HepG2 (cell line): ENCODE data around the gene C20orf204. TPM values are rescaled to one million over a fixed set of nuclear protein-coding genes. Genes with fewer than 3 reads are reported as not detected.

Experiments used
- ATAC-seq: fragments of 200-7000 bp; cut with Tn5 transposase; 3 replicates; pipeline ENCODE4 v1.9.1; 2020; ENCODE audit warnings: mild to moderate bottlenecking, moderate library complexity
- BruUV-seq: library from RNA; stranded (reverse); fragments of 400-500 nt; replicated peaks from 2 replicates; lab custom pipeline; 2021; lab: Mats Ljungman, UMichigan
- CTCF ChIA-PET: fragments of 300-600 bp; formaldehyde crosslinking; extraction: SDS; loops from one replicate; lab custom pipeline; 2021; ENCODE audit warnings: low total read pairs, inconsistent platforms, low intra/inter-chr PET ratio; lab: Yijun Ruan, JAX
- POLR2A ChIA-PET: fragments of 350-600 bp; sonication (Branson Sonifier 250); formaldehyde crosslinking; loops from one replicate; lab custom pipeline; 2020; ENCODE audit warnings: antibody characterized with exemption, inconsistent platforms; lab: Yijun Ruan, JAX
- DNase-seq: peaks from one replicate; pipeline ENCODE4 v3.0.0-alpha.2; 2015; ENCODE audit warnings: low spot score
- FAIRE-seq: peaks from 3 replicates; lab custom pipeline; 2011; peaks lifted over from hg19 to GRCh38; lab: Jason Lieb, UNC
- H2AFZ ChIP-seq: one replicate; pipeline ENCODE4 v1.6.1; 2011; ENCODE audit warnings: low read length, inconsistent platforms
- H3K27ac ChIP-seq: fragments of 300-600 bp; 3 replicates; pipeline ENCODE4 v1.8.0; 2011; ENCODE audit warnings: mixed run types, mild to moderate bottlenecking, mixed read lengths, low read length, inconsistent platforms; ENCODE audit not compliant: insufficient read depth; ENCODE audit errors: extremely low read length
- H3K27me3 ChIP-seq, 2 experiments: fragments of 200-600 bp in 1 of 2; 2 replicates in 1 of 2; 3 replicates in 1 of 2; pipeline versions ENCODE4 v1.6.0 to v1.8.0; 2011; ENCODE audit warnings: low read length in 2 of 2, mild to moderate bottlenecking in 2 of 2, moderate library complexity in 2 of 2, inconsistent platforms in 1 of 2; ENCODE audit not compliant: insufficient read depth in 2 of 2, control insufficient read depth in 1 of 2
- H3K36me3 ChIP-seq, 2 experiments: fragments of 200-600 bp in 1 of 2; replicated peaks in 1 of 2; 2 replicates in 1 of 2; 3 replicates in 1 of 2; pipeline versions ENCODE4 v1.5.1 to v1.8.0; 2011; ENCODE audit warnings: low read length in 2 of 2, inconsistent platforms in 1 of 2; ENCODE audit not compliant: insufficient read depth in 2 of 2, control insufficient read depth in 1 of 2
- H3K4me1 ChIP-seq: 2 replicates; pipeline ENCODE4 v1.5.1; 2012; ENCODE audit warnings: low read length, inconsistent platforms; ENCODE audit not compliant: insufficient read depth
- H3K4me2 ChIP-seq: 2 replicates; pipeline ENCODE4 v1.6.0; 2011; ENCODE audit warnings: low read depth, low read length, inconsistent platforms
- H3K4me3 ChIP-seq, 3 experiments: fragments of 200-600 bp in 1 of 3; sonication (generic), shearing (Covaris generic) in 1 of 3; replicated peaks in 1 of 3; 2 replicates each; pipeline ENCODE4 v1.5.1; 2011 to 2016; ENCODE audit warnings: low read length in 3 of 3, inconsistent platforms in 2 of 3, low read depth in 2 of 3, mild to moderate bottlenecking in 2 of 3, control low read depth in 1 of 3, mixed read lengths in 1 of 3; ENCODE audit not compliant: insufficient read depth in 1 of 3
- H3K79me2 ChIP-seq: one replicate; pipeline ENCODE4 v1.6.1; 2011; ENCODE audit warnings: low read length, inconsistent platforms; ENCODE audit not compliant: insufficient read depth
- H3K9ac ChIP-seq: 2 replicates; pipeline ENCODE4 v1.6.0; 2011; ENCODE audit warnings: mild to moderate bottlenecking, low read depth, low read length, inconsistent platforms; ENCODE audit not compliant: insufficient read depth
- H3K9me3 ChIP-seq: 2 replicates; pipeline ENCODE4 v1.5.1; 2012; ENCODE audit warnings: mild to moderate bottlenecking, low read length
- H4K20me1 ChIP-seq: 2 replicates; pipeline ENCODE4 v1.6.0; 2011; ENCODE audit warnings: inconsistent platforms, mild to moderate bottlenecking, low read length, moderate library complexity; ENCODE audit not compliant: insufficient read depth
- AGO1 ChIP-seq: fragments of 200-400 bp; formaldehyde crosslinking; IDR thresholded peaks from 2 replicates; pipeline ENCODE4 v1.6.1; 2017; ENCODE audit warnings: mild to moderate bottlenecking, low read depth, low read length, moderate library complexity; ENCODE audit not compliant: poor library complexity, severe bottlenecking
- AKAP8 ChIP-seq: sonication (generic); formaldehyde crosslinking; IDR thresholded peaks from 2 replicates; pipeline ENCODE4 v1.5.1; 2020; ENCODE audit warnings: mild to moderate bottlenecking, missing genetic modification reagents
- ATF7 ChIP-seq, 2 experiments: fragments of 450-650 bp in 1 of 2; sonication (generic) in 1 of 2; formaldehyde crosslinking in 1 of 2; IDR thresholded peaks; 2 replicates each; pipeline versions ENCODE4 v1.4.0 to v1.6.1; 2016 to 2020; ENCODE audit warnings: antibody characterized with exemption in 1 of 2, mild to moderate bottlenecking in 1 of 2, missing genetic modification reagents in 1 of 2
- CENPT ChIP-seq: sonication (generic); formaldehyde crosslinking; IDR thresholded peaks from 2 replicates; pipeline ENCODE4 v1.8.0; 2022; ENCODE audit warnings: low read depth, mild to moderate bottlenecking, moderate library complexity, missing genetic modification reagents
- DR1 ChIP-seq: sonication (generic); formaldehyde crosslinking; IDR thresholded peaks from 2 replicates; pipeline ENCODE4 v1.8.0; 2021; ENCODE audit warnings: mild to moderate bottlenecking, missing genetic modification reagents, inconsistent platforms
- ELK4 ChIP-seq: sonication (generic); formaldehyde crosslinking; IDR thresholded peaks from 2 replicates; pipeline ENCODE4 v1.9.0; 2021; ENCODE audit warnings: missing genetic modification reagents, borderline replicate concordance
- HCFC1 ChIP-seq: fragments of 150-350 bp; IDR thresholded peaks from 2 replicates; pipeline ENCODE4 v1.6.1; 2014; ENCODE audit warnings: low read depth, low read length
- HOXA3 ChIP-seq: sonication (generic); formaldehyde crosslinking; IDR thresholded peaks from 2 replicates; pipeline ENCODE4 v1.5.0; 2020; ENCODE audit warnings: missing genetic modification reagents
- MTA1 ChIP-seq: sonication (generic); formaldehyde crosslinking; IDR thresholded peaks from 2 replicates; pipeline ENCODE4 v1.4.0; 2020; ENCODE audit warnings: missing genetic modification reagents, mild to moderate bottlenecking, borderline replicate concordance
- NONO ChIP-seq, 2 experiments: fragments of 450-650 bp in 1 of 2; sonication (generic) in 1 of 2; formaldehyde crosslinking in 1 of 2; IDR thresholded peaks in 1 of 2; conservative IDR thresholded peaks in 1 of 2; 2 replicates each; pipeline versions ENCODE4 v1.6.1 to v1.8.0; 2017 to 2022; ENCODE audit warnings: mild to moderate bottlenecking in 1 of 2, missing genetic modification reagents in 1 of 2, moderate library complexity in 1 of 2
- SRSF1 ChIP-seq: fragments of 200-400 bp; formaldehyde crosslinking; optimal IDR thresholded peaks from 2 replicates; pipeline ENCODE3; 2017; ENCODE audit warnings: mild to moderate bottlenecking, low read depth, low read length, moderate library complexity
- TERF1 ChIP-seq: sonication (generic); formaldehyde crosslinking; IDR thresholded peaks from 2 replicates; pipeline ENCODE4 v1.8.0; 2022; ENCODE audit warnings: mild to moderate bottlenecking, missing genetic modification reagents, moderate library complexity
- TOPORS ChIP-seq: sonication (generic); formaldehyde crosslinking; IDR thresholded peaks from 2 replicates; pipeline ENCODE4 v1.8.0; 2023; ENCODE audit warnings: mild to moderate bottlenecking, missing genetic modification reagents
- ZBTB38 ChIP-seq: sonication (generic); formaldehyde crosslinking; IDR thresholded peaks from 2 replicates; pipeline ENCODE4 v1.5.1; 2020; ENCODE audit warnings: mild to moderate bottlenecking, missing genetic modification reagents
- ZBTB46 ChIP-seq: sonication (generic); formaldehyde crosslinking; IDR thresholded peaks from 2 replicates; pipeline ENCODE4 v1.4.0; 2020; ENCODE audit warnings: mild to moderate bottlenecking, missing genetic modification reagents, borderline replicate concordance
- ZFY ChIP-seq: sonication (generic); formaldehyde crosslinking; IDR thresholded peaks from 2 replicates; pipeline ENCODE4 v1.4.0; 2020; ENCODE audit warnings: missing genetic modification reagents
- WGBS: methylation state at CpG from one replicate; pipeline ENCODE4 v1.1.6; 2017; ENCODE audit warnings: low lambda C conversion rate; 5-methylcytosine and 5-hydroxymethylcytosine counted together
- in situ Hi-C: cut with HindIII; loops from 2 replicates; pipeline ENCODE4 v1.10.0; 2017; ENCODE audit warnings: low pct_unique_long_range_greater_than_20kb; ENCODE audit not compliant: extremely low pct_ligation_motif_present
- intact Hi-C: fragments of 100-400 bp; cut with micrococcal nuclease; formaldehyde crosslinking; loops from one replicate; pipeline ENCODE4 v1.10.0; 2022; ENCODE audit not compliant: unreplicated experiment
- polyA plus RNA-seq, 8 experiments: library from polyadenylated mRNA; depleted of rRNA in 3 of 8; stranded (reverse) in 7 of 8; unstranded in 1 of 8; fragments of >200 nt; fragmentation: Illumina TruSeq in 4 of 8; extraction: Trizol in 4 of 8; gene quantifications; 2 replicates each; pipeline versions ENCODE4 v1.2.1 to v1.2.3, GENCODE V29; 2011 to 2016; ENCODE audit warnings: low read depth in 4 of 8, missing spikeins in 1 of 8, mixed read lengths in 1 of 8; ENCODE audit not compliant: insufficient read depth in 1 of 8
- total RNA-seq, 5 experiments: library from RNA; depleted of rRNA; stranded (reverse); fragments of >200 nt; fragmentation: Illumina TruSeq; extraction: Trizol; gene quantifications; 2 replicates each; pipeline ENCODE4 v1.2.3, GENCODE V29; 2016; ENCODE audit warnings: low read depth in 1 of 5

C20orf204 gene
- total and polyA plus RNA-seq, 2 of the 13 experiments (the other 11 are each of a cell fraction or from before 2014, with no cell fraction given) = 22.1 to 80.0 TPM

GRCh38 chr20:64038565-64039292, 2.7 kb downstream of the C20orf204 start:
- H4K20me1 ChIP-seq = no peaks in the 10 kb centered on the region
- H3K4me1 ChIP-seq = peaks cover 71% of the 10 kb centered on the region
- WGBS = 96% methylated on average over 89 of the region's 91 CpGs
- H3K4me3 ChIP-seq = no peak overlapping the region
- no peak for FAIRE-seq
- POLR2A ChIA-PET = interaction anchor here (3.6 to 10.1 kb wide), 4 partner anchors 15 to 59 kb away, joined by 32 to 252 read pairs (median 40); partner anchors contain the start of genes PRPF6, SAMD10, SOX18 and TCEA2
- ATAC-seq = no peak
- H3K9me3 ChIP-seq = no peaks in the 10 kb centered on the region
- no peak overlapping the region for H3K4me2 ChIP-seq
- peaks cover 18% of the 10 kb centered on the region for H3K79me2 ChIP-seq
- H3K36me3 ChIP-seq = peaks cover 6 to 9% of the 10 kb centered on the region in 2 experiments; a peak in 3 of 5 replicates
- H3K27ac ChIP-seq = peak overlapping the region; percentile 45
- in situ Hi-C loops (no loop called here), intact Hi-C loops (no loop called here)
- no peak overlapping the region for H2AFZ ChIP-seq
- CTCF ChIA-PET = no interaction called here
- no peak overlapping the region for H3K9ac ChIP-seq
- H3K27me3 ChIP-seq = no peaks in the 10 kb centered on the region
- BruUV-seq = no TSS peak
- no peak for DNase-seq
- TF ChIP-seq ATF7 (IDR thresholded peaks at IDR 0.05) (no peak), ATF7 (CRISPR knock-in tag; IDR thresholded peaks at IDR 0.05) (0 out of 2 replicates have a peak, but pooled peaks have one; percentile 37), NONO (IDR thresholded peaks at IDR 0.05) (no peak), NONO (CRISPR knock-in tag; conservative IDR thresholded peaks at IDR 0.05) (peak; percentile 29; the same call in 1 of the 2 replicates), ZBTB46 (peak; percentile 35; the same call in 1 of the 2 replicates), SRSF1 (peak; percentile 46), ZBTB38 (CRISPR knock-in tag) (peak; percentile 77), DR1 (0 out of 2 replicates have a peak, but pooled peaks have one; percentile 16), HOXA3 (peak; percentile 83), HCFC1 (no peak), TOPORS (CRISPR knock-in tag) (0 out of 2 replicates have a peak, but pooled peaks have one; percentile 54), ZFY (CRISPR knock-in tag) (peak; percentile 9; the same call in 1 of the 2 replicates), TERF1 (CRISPR knock-in tag) (peak; percentile 38; the same call in 1 of the 2 replicates), AGO1 (peak; percentile 83), CENPT (peak; percentile 33; the same call in 1 of the 2 replicates), ELK4 (CRISPR knock-in tag) (no peak), AKAP8 (0 out of 2 replicates have a peak, but pooled peaks have one; percentile 57), MTA1 (CRISPR knock-in tag) (peak; percentile 48; the same call in 1 of the 2 replicates)
